Measurements from ENCODE around the gene ACAT1.
A peak's percentile ranks its signal among the peaks of the same experiment; 100 is the strongest.
"Not testable (repeated sequence)": the region's sequence is repeated elsewhere in the genome, so short reads cannot be mapped to it uniquely, and the experiment has no call there.

Gene ACAT1

DNA sequence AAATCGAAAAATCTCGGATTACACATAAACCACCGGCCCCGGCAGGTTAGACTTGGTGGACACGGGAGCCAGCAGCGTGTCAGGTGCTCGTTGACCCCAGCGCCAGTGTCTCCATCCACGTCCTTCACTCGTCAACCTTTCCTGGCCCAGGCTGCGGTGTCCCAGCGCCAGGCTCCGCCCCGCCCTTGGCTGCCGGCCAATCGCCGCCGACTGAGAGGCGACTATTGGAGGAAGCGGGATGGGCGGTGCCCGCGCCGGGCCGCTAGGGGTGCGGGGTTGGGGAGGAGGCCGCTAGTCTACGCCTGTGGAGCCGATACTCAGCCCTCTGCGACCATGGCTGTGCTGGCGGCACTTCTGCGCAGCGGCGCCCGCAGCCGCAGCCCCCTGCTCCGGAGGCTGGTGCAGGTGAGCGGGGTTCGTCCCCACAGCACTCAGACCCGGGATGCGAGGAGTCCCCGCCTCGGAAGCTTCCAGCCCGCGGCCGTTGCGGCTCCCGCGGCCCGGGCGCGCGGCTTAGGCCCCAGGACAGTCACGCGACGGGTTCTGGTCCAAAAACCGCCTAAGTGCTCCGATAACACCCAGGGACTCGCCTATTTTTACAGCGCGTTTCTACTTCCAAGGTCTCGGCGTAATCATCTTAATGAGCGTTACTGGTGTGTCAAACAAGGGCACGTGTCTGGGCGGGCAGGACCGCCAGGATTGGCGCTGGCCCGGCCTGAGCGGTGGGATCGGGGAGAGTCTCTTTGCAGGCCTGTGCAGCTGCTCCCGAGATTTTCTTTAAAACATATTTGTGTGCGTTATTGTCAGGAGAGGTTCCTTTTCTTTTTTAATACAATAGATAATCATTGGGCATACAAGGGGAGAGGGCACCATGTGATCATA lies at the start of gene ACAT1:
Gene ACAT1 (plus strand): TSS at position 294 of the 882 bp plus-strand sequence. CDS start 40 bp downstream, at position 334.
- peak; percentile 86 for DNase-seq

DNA sequence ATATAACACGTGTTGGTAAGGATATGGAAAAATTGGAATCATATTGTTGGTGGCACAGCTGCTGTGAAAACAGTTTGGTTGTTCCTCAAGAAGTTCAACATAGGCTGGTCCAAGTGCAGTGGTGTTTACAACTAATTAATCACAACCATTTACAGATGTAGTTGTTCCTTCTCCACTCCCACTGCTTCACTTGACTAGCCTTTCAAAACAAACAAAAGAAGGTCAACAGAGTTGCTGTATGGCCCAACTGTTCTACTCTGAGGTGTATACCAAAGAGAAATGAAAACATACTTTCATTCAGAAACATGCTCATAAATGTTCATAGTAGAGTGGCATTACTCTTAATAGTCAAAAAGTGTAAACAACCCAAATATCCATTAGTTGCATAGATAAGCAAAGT lies 36.6 kb upstream of the ACAT1 start:
- DNase-seq: no peak

DNA sequence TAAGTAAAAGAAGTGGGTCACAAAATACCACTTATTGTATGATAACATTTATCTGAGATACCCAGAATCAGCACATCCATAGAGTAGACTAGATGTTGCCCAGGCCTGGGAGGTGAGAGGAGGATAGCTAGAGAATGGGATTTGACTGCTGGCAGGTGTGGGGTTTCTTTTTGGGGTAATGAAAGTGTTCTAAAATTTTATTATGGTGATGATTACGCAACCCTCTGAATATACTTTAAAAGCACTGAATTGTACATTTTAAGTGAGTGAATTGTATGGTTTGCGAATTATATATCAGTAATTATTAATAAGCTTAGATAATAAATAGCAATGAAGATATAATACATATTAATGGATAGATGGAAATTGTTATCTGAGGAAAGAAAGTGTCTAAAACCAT lies 35.7 kb upstream of the ACAT1 start:
- no peak for DNase-seq

DNA sequence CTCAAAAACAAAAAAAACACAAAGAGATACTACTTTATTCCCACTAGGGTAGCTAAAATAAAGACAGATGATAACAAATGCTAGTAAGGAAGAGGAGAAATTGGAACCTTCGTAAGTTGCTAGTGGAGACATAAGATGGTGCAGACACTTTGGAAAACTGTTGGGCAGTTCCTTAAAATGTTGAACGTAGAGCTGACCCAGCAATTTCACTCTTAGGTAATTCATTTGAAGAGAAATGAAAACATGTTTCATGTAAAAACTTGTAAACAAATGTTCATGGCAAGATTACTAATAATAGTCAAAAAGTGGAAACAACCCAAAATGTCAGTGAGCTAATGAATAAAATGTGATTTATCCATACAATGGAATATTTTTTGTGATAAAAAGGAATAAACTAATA lies 29.2 kb upstream of the ACAT1 start:
- no peak for DNase-seq

DNA sequence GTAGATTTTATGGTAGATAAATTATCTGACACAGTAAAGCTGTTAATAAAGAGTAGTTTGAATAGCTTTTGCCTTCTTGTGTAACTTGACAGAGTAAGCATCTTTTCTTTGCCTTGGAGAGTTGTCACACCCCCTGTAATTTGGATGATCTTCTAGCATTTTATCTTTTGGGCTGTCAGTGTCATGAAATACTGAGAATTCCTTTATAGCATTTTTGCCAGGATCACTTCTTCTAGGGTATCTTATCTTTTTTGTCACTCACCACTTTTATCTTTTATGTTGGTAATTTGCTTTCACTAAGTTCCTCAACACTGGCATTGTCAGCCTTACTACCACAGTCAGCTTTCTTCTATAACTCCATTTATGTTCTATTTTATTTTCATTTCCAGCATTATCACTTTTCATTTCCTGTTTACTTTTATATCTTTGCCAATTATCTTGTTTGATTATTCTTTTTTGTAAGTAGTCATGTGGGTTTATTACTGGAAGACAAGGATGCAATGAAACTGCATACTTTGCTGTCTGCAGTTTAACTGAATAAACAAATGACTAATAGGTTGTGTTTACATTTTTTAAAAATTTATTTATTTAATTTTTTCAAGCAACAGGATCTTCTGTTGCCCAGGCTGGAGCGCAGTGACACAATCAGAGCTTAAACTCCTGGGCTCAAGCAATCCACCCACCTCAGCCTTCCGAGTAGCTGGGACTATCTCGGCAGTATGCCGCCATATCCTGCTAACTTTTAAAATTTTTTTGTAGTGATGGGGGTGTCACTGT lies 28.1 kb upstream of the ACAT1 start:
- no peak for DNase-seq

DNA sequence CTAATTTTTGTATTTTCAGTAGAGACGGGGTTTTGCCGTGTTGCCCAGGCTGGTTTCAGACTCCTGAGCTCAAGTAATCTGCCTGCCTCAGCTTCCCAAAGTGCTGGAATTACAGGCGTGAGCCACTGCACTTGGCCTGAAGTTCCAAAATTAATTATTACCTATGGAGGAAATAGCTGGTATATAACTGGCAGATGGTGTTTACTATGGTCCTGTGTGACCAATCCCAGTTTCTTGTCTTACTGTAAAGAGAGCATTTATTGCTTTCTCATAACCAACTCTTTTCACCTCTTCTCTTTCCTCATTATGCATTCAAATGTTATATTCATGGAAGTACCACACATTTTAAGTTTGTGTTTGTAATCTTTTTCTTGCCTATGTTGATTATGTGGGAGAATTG lies 24.2 kb upstream of the ACAT1 start:
- no peak for DNase-seq

DNA sequence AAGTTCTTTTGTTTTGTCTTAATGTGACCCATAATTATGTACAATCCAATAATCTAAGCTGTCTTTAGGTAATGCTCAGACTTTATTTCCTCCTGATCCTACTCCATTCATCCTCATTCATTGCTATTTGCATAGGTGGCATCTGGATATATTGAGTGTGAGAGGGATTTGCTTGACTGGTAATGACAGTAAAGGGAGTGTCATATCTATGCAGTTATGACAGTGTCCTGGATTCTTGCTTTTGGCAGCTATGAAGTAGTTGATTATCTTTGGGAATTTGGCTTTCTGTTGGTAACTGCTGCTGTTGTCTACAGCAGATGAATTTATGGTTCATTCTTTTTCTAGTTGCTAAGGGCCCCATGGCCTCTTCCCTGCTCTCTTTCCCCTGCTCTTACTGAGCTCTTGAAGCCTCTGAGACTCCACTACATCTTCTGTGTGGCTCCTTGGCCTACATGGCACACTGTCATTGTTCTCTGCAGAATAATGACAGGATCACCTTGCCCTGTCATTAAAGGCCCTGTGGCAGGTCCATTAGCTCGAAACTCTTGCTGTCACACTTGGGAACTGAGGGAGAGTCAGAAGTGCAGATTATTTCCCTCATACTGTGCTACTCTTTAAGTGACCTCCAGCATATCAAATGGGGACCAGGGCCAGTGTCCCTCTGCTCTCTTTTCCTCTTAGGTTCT lies 20.1 kb upstream of the ACAT1 start:
- no peak for DNase-seq

DNA sequence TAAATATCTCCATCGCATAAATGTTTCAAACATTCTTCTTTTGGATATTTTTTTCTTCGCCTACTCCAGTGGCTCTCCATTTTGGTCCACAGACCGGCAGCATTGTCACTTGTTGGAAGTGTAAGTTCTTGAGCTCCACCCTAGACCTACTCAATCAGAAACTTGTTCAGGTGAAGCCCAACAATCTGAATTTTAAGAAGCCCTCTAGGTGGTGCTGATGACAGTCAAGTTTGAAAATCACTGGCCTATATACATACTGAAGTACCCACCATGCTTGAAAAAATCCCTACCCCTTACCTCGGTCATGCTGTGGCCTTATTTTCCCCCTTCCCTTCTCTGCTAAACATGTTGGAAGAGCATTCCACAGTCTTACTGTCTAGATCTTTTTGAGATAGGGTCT lies 10.2 kb upstream of the ACAT1 start:
- DNase-seq: no peak

DNA sequence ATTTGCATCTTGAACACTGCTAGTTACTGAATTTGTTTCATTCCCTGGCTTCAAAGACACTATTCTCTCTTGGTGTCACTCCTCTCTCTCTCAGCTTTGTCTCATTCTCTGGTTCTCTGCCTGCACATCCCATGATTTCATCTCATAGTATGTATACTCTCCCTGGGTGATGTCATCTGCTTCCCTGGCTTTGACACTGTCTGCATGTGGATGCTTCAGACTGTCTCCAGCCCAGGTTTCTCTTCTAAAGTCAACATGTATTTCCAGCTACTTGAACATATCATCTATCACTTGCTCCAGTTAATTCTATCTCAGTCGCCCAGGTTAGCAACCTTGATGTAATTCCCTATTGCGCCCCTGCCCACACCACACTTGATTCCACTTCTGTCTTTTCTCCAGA lies 9.3 kb upstream of the ACAT1 start:
- no peak for DNase-seq

DNA sequence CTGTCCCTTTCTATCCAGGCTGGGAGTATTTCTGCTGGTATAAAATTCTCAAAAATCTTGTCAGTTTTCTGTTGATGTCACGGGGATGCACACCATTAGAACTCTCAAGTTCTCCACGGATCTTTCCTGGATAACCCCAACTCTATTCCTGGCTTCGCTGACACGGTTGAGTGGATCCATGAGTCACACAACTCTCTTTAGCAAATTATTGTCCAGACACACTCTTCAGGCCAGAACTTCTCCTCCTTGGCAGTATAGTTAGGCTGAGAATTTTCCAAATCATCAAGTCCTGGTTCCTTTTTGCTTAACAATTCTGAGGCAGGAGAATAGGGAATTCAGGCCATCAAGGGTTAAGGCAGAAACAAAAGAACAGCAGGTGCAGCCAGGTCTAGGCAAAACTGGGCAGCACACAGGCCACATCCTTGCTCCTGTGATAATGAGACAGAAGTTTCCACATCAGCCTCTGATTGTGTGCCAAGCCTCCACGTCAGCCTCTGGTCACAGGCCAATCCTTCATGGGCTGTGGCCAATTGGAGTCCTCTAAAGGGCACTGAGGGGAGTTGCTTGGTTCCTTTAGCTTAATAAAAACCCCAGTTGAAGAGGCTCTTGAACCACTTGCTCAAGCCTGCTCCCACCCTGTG lies 5.7 kb upstream of the ACAT1 start:
- no peak for DNase-seq

DNA sequence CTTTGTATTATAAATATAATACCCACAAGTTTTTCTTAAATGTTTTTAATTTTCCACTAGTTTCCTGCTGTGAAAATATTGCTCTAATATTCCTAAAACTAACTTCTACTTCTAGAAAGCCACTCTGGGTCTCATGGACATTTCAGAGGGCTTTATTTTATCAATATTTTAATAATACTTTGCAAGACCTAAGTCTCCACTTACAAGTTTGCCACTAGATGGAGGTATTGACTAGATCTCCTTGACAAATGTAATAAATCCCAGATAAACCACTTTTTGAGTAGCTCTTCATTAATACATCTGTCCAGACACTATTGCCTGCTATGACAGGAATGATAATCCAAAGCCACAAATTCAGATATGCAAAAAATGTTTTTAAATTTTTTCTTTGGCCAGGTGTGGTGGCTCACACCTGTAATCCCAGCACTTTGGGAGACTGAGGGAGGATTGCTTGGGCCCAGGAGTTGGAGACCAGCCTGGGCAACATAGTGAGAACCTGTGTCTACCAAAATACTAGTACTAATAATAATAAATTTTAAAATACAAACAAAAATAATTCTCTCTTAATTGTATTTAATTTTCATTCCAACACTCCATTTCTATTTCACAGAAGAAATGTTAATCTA lies 3.5 kb upstream of the ACAT1 start:
- DNase-seq: peak; percentile 46

DNA sequence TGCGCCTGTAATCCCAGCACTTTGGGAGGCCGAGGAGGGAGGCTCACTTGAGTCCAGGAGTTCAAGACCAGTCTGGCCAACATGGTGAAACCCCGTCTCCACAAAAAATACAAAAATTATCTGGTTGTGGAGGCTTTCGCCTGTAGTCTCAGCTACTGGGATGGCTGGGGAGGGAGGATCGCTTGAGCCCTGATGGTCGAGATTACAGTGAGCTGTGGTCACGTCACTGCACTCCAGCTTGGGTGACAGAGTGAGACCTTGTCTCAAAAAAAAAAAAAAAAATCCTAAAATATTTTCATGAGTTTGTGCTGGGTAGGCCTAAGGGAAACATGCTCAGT lies 462 bp upstream of the ACAT1 start:
- DNase-seq: not testable (repeated sequence)

DNA sequence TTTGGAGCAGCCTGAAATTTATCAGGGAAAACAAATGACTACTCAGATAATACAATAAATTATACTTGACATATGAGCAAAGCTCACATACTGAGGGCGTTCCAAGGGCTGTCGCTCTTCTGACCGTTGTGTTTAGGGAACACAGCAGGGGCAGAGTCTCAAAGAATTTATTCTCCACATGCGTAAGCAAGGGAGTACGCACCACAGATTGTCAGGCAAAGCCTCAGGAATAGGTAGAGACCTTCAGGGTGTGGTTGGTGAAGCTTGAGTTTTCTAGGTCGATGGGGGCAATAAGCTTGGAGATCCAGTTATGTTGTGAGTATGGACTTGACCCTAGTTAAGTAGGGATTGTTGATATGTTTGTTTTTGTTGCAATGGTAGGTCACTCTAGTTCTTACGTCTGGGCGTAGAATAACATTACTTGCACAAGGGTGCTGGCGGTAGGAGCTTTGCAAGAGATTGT lies 830 bp downstream of the ACAT1 start:
- peak; percentile 48 for DNase-seq

DNA sequence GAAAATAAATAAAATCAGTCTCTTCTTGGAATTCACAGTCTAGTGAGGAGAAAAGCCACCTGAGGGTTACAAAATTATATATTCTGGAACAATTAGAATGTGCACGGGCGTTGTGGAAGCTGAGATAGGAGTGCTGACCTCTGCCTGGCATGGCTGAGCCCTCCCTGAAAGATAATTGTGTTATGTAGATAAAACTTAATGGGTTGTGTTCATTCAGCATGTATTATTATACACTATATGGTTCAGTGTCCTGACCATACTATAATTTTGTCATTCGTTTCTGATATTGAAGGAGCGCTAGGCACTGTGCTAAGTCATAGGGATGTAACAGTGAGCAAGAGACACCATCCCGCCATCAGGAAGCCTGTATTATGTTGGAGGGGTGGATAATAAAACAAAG lies 3.7 kb downstream of the ACAT1 start:
- no peak for DNase-seq

DNA sequence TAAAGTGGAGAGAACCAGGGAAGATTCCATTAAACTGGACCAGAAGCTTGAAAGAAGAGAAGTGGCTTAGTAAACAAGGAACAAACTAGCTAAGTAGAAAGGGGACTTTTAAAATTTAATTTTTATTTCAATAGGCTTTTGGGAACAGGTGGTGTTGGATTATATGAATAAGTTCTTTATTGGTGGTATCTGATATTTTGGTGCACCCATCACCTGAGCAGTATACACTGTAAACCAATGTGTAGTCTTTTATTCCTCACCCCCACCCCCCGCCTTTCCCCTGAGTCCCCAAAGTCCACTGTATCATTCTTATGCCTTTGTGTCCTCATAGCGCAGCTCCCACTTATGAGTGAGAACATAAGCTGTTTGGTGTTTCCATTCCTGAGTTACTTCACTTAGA lies 7.4 kb downstream of the ACAT1 start:
- no peak for DNase-seq

DNA sequence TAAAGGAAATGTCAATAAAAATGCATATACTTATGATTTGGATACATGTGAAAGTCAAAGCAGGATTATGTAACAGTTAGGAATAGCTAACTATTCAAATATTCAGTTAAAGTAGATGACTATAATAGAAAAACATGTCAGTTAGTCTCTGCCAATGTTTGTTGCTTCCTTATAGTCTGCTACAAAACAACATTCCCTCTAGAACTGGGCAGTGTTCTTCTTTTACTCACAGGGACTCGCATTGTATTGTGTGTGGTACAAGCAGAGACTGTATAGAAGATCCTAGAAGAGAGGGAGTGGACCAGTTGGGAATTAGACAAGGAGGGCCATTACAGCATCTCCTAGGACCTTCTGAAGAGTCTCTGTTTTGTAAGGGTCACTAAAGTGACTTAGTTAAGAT lies 10.6 kb downstream of the ACAT1 start:
- no peak for DNase-seq

DNA sequence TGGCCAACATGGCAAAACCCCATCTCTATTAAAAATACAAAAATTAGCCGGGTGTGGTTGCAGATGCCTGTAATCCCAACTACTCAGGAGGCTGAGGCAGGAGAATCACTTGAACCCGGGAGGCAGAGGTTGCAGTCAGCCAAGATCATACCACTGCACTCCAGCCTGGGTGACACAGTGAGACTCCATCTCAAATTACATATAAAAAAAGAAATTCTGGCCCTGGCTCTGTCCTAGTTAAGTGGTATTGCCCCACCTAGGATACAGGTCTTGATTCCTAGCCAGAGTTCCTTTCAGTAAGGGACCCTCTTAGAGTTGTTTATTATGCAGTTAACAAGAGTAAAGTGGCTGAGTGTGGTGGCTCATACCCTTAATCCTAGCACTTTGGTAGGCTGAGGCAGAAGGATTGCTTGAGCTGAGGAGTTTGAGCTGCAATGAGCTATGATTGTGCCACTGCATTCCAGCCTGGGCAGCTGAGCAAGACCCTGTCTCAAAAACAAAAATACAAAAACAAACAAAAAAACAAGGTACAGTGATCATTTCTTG lies 11.7 kb downstream of the ACAT1 start:
- not testable (repeated sequence) for DNase-seq

DNA sequence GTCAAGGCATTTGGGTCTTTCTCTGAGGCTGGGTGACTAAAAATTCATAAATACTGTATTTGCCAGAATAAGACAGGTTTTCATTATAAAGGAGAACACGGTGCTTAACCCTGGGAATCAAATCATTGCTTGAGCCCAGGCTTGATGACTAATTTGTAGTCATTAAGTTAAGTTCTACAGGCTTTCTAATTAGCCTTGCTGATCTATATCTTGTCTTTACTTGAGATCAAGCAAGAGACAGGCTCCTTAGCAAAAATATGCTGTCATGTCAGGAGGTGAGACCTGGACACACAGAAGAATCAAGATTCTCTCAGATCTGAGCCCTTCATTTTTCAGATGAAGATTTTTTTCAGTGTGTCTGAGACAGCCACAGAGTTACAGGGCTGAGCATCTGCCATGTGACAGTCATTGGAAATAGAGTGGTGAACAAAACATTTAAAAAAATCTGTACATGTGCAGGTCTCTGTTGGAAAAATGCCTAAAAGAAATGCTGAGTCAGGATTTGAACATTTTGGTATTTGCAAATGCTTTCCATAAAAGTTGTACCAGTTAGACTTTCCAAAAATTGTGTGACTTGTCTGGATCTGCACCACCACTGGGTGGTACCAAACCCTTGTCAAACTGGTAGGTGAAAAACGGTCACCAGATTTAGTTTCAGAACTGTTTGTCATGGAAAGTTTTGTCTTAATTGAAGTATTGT lies 14.6 kb downstream of the ACAT1 start:
- no peak for DNase-seq

DNA sequence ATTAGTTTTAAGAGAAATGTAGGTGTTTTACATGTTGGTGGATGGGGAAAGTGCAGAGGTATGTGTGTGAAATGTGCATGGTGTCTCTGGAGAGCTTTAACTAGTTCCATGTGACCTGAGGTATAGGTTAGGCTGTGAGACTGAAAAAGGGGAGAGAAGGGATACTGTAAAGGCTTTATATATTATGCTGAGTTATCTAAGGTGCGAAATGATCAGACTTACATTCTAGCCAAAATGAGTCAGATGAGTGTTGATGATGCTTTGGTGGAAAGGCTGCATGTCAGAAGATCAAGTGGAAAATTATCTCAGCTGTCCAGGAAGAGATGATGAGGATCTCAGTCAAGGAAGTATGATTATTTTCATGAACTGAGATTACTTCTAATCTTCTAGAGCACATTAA lies 15.8 kb downstream of the ACAT1 start:
- no peak for DNase-seq

DNA sequence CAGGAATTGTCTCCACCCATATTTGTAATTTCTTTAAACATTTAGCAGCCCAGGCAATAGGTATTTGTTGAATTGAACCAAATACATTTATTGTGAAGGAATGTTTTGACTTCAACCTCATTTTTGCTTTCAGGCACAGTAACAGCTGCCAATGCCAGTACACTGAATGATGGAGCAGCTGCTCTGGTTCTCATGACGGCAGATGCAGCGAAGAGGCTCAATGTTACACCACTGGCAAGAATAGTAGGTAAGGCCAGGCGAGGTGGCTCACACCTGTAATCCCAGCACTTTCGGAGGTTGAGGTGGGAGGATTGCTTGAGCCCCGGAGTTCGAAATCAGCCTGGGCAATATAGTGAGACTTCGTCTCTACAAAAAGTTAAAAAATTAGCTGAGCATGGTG lies 20.9 kb downstream of the ACAT1 start:
- DNase-seq: no peak

DNA sequence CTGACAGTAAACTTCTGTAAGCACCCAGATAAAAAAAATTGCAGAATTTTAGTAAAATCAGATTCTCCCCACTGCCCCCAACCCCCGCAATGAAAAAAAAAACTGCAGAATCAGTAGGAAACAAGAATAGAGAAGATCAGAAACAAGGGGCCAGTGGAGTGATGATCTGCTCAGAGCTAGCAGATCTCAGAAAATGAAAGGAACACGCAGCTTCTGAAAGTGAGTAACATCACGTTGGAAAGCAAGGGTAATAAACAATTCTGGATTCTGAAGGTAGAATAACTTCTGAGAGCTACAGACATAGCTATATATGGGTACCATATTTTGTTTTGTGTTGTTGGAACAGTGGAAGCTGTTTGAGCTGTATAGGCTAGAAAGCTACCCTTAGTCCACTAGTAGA lies 23.2 kb downstream of the ACAT1 start:
- no peak for DNase-seq

DNA sequence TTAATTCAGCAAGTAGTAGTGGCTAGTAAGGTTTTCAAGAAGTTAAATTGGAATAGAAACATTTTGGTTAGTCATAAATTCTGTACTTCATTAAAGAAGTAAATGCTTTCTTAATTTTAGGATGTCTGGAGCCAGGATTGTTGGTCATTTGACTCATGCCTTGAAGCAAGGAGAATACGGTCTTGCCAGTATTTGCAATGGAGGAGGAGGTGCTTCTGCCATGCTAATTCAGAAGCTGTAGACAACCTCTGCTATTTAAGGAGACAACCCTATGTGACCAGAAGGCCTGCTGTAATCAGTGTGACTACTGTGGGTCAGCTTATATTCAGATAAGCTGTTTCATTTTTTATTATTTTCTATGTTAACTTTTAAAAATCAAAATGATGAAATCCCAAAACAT lies 25.8 kb downstream of the ACAT1 start:
- DNase-seq: no peak
